HepG2 (cell line): ENCODE measurements around the gene CIITA. TPM values are rescaled to one million over a fixed set of nuclear protein-coding genes. Genes with fewer than 3 reads are reported as not detected.

ENCODE experiments used
- GTF3A ChIP-seq: sonication (generic); formaldehyde crosslinking; conservative IDR thresholded peaks from 2 replicates; pipeline ENCODE4 v1.4.0; 2020; ENCODE audit warnings: mild to moderate bottlenecking, missing genetic modification reagents
- PTBP1 ChIP-seq: fragments of 200-400 bp; formaldehyde crosslinking; IDR thresholded peaks from 2 replicates; pipeline ENCODE4 v1.6.1; 2018; ENCODE audit warnings: low read length, low read depth; ENCODE audit not compliant: poor library complexity, severe bottlenecking
- ZKSCAN8 ChIP-seq: IDR thresholded peaks from 2 replicates; pipeline ENCODE4 v1.6.1; 2016; ENCODE audit warnings: borderline replicate concordance, missing genetic modification reagents, missing compliant biosample characterization
- ZNF484 ChIP-seq: sonication (generic); formaldehyde crosslinking; IDR thresholded peaks from 2 replicates; pipeline ENCODE4 v1.5.1; 2020; ENCODE audit warnings: mild to moderate bottlenecking, low read depth, missing genetic modification reagents, borderline replicate concordance
- ZNF607 ChIP-seq: sonication (generic); formaldehyde crosslinking; IDR thresholded peaks from 2 replicates; pipeline ENCODE4 v1.5.1; 2020; ENCODE audit warnings: missing genetic modification reagents, mild to moderate bottlenecking, borderline replicate concordance
- ZNF609 ChIP-seq: sonication (generic); formaldehyde crosslinking; IDR thresholded peaks from 2 replicates; pipeline ENCODE4 v1.4.0; 2020; ENCODE audit warnings: mild to moderate bottlenecking, missing genetic modification reagents, borderline replicate concordance
- ZNF878 ChIP-seq: sonication (generic); formaldehyde crosslinking; IDR thresholded peaks from 2 replicates; pipeline ENCODE4 v1.8.1; 2023; ENCODE audit warnings: mild to moderate bottlenecking, missing genetic modification reagents, moderate library complexity
- polyA plus RNA-seq, 8 experiments: library from polyadenylated mRNA; depleted of rRNA in 3 of 8; stranded (reverse) in 7 of 8; unstranded in 1 of 8; fragments of >200 nt; fragmentation: Illumina TruSeq in 4 of 8; extraction: Trizol in 4 of 8; gene quantifications; 2 replicates each; pipeline versions ENCODE4 v1.2.1 to v1.2.3, GENCODE V29; 2011 to 2016; ENCODE audit warnings: low read depth in 4 of 8, missing spikeins in 1 of 8, mixed read lengths in 1 of 8; ENCODE audit not compliant: insufficient read depth in 1 of 8
- total RNA-seq, 5 experiments: library from RNA; depleted of rRNA; stranded (reverse); fragments of >200 nt; fragmentation: Illumina TruSeq; extraction: Trizol; gene quantifications; 2 replicates each; pipeline ENCODE4 v1.2.3, GENCODE V29; 2016; ENCODE audit warnings: low read depth in 1 of 5

Gene CIITA
- total and polyA plus RNA-seq, 2 of the 13 experiments (the other 11 are each of a cell fraction or from before 2014, with no cell fraction given), result 0.08 to 0.09 TPM

GRCh38 chr16:10895053-10895946, 18.3 kb downstream of the CIITA start (continued):
- TF ChIP-seq ZNF607 (CRISPR knock-in tag) (peak; percentile 81; the same call in 1 of the 2 replicates), GTF3A (CRISPR knock-in tag) (no peak), ZKSCAN8 (no peak), PTBP1 (no peak), ZNF609 (CRISPR knock-in tag) (no peak), ZNF878 (CRISPR knock-in tag) (peak; percentile 88), ZNF484 (peak; percentile 77; the same call in 1 of the 2 replicates)
